ENCODE measurements around the gene GRIN1. TPM values are rescaled to one million over a fixed set of nuclear protein-coding genes. Genes with fewer than 3 reads are reported as not detected.

GRIN1 gene
- total and polyA plus RNA-seq, 2 of the 13 experiments (the other 11 are each of a cell fraction or from before 2014, with no cell fraction given), result 0.13 TPM; not detected in 1

DNA sequence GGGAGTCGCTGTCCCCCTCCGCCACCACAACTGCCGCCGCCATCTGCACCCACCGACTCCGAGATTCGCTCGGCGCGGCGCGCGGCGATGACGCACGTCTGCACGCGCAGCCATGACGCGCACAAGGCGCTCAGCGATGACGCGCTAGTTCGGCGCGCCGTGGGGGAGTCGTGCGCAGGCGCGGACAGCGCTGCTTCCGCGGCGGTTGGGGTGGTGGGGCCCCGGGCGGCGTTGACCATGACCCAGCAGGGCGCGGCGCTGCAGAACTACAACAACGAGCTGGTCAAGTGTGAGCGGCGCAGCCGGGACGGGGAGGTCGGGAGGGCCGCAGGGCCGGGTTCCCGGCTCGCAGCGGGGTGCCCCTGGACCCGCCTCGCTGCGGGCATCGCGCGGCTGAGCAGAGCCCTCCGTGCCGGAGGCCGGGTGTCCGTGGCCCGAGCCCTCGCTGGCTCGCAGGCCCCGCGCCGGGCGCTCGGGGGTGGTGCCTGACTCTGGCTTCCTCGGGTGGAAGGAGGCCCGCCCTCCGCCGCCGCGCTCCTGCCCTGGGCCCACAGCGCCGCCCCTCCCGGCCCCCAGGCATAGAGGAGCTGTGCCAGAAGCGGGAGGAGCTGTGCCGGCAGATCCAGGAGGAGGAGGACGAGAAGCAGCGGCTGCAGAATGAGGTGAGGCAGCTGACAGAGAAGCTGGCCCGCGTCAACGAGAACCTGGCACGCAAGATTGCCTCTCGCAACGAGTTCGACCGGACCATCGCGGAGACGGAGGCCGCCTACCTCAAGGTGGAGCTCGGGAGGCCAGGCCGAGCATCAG is 49.7 kb downstream of the GRIN1 start, which contains the start of the genes ANAPC2 and SSNA1 (continued):
- no peak for TF ChIP-seq SNAPC5 (CRISPR knock-in tag; IDR thresholded peaks at IDR 0.05; ENCODE audit: borderline replicate concordance)
- TF ChIP-seq ZFP1 (CRISPR knock-in tag; IDR thresholded peaks at IDR 0.05), result no peak
- peak; percentile 78; the same call in 1 of the 2 replicates for TF ChIP-seq ZBTB7A (CRISPR knock-in tag; IDR thresholded peaks at IDR 0.05)
- peak; percentile 76 for TF ChIP-seq ZSCAN25 (CRISPR knock-in tag; IDR thresholded peaks at IDR 0.05)
- TF ChIP-seq TBP (CRISPR knock-in tag; IDR thresholded peaks at IDR 0.05), result peak; percentile 99
- peak; percentile 74; the same call in 1 of the 2 replicates for TF ChIP-seq ZNF414 (CRISPR knock-in tag; IDR thresholded peaks at IDR 0.05)
- TF ChIP-seq SOX6 (IDR thresholded peaks at IDR 0.05), result no peak
- peak; percentile 32 for TF ChIP-seq SOX6 (CRISPR knock-in tag; IDR thresholded peaks at IDR 0.05)
- peak; percentile 67; the same call in 1 of the 2 replicates for TF ChIP-seq MIXL1 (CRISPR knock-in tag; IDR thresholded peaks at IDR 0.05)
- peak; percentile 100 for TF ChIP-seq KAT8 (CRISPR knock-in tag; IDR thresholded peaks at IDR 0.05)
- TF ChIP-seq PATZ1 (CRISPR knock-in tag; IDR thresholded peaks at IDR 0.05), result peak; percentile 75
- TF ChIP-seq ZNF513 (CRISPR knock-in tag; conservative IDR thresholded peaks at IDR 0.05), result peak; percentile 87; the same call in 1 of the 2 replicates
- TF ChIP-seq PAXIP1 (CRISPR knock-in tag; conservative IDR thresholded peaks at IDR 0.05), result peak; percentile 12; the same call in 1 of the 2 replicates
- TF ChIP-seq, protein P1, sequence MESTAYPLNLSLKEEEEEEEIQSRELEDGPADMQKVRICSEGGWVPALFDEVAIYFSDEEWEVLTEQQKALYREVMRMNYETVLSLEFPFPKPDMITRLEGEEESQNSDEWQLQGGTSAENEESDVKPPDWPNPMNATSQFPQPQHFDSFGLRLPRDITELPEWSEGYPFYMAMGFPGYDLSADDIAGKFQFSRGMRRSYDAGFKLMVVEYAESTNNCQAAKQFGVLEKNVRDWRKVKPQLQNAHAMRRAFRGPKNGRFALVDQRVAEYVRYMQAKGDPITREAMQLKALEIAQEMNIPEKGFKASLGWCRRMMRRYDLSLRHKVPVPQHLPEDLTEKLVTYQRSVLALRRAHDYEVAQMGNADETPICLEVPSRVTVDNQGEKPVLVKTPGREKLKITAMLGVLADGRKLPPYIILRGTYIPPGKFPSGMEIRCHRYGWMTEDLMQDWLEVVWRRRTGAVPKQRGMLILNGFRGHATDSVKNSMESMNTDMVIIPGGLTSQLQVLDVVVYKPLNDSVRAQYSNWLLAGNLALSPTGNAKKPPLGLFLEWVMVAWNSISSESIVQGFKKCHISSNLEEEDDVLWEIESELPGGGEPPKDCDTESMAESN (CRISPR knock-in tag; conservative IDR thresholded peaks at IDR 0.05), result peak; percentile 94
- TF ChIP-seq HNF4A (CRISPR knock-in tag; IDR thresholded peaks at IDR 0.05), result 0 out of 2 replicates have a peak, but pooled peaks have one; percentile 11
- TF ChIP-seq, protein P2, sequence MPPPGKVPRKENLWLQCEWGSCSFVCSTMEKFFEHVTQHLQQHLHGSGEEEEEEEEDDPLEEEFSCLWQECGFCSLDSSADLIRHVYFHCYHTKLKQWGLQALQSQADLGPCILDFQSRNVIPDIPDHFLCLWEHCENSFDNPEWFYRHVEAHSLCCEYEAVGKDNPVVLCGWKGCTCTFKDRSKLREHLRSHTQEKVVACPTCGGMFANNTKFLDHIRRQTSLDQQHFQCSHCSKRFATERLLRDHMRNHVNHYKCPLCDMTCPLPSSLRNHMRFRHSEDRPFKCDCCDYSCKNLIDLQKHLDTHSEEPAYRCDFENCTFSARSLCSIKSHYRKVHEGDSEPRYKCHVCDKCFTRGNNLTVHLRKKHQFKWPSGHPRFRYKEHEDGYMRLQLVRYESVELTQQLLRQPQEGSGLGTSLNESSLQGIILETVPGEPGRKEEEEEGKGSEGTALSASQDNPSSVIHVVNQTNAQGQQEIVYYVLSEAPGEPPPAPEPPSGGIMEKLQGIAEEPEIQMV (CRISPR knock-in tag; IDR thresholded peaks at IDR 0.05; ENCODE audit: low read depth), result no peak; the same call in 1 of the 2 replicates
- no peak for TF ChIP-seq ZNF235 (CRISPR knock-in tag; IDR thresholded peaks at IDR 0.05; ENCODE audit: borderline replicate concordance)
- TF ChIP-seq ZNF557 (CRISPR knock-in tag; IDR thresholded peaks at IDR 0.05), result no peak

Data from HepG2 (cell line).